GM13976 (cell line): ENCODE data around the gene GXYLT2.

ENCODE experiments used
- DNase-seq: peaks from one replicate; pipeline ENCODE4 v3.0.0; 2012; ENCODE audit warnings: low spot score
- CTCF ChIP-seq: IDR thresholded peaks from 2 replicates; pipeline ENCODE4 v1.5.1; 2012; ENCODE audit warnings: borderline replicate concordance, mild to moderate bottlenecking; ENCODE audit not compliant: insufficient read depth; ENCODE audit errors: extremely low read depth, missing control alignments, control extremely low read depth
- in situ Hi-C: fragments of 300-500 bp; cut with MboI; formaldehyde crosslinking; loops from one replicate; pipeline ENCODE4 v1.12.0; 2022; ENCODE audit warnings: low sequenced_read_pairs, mixed read lengths, inconsistent platforms; ENCODE audit not compliant: unreplicated experiment

Gene GXYLT2

GRCh38 chr3:72907131-72907711 is 19.4 kb downstream of the GXYLT2 start:
- no peak for TF ChIP-seq CTCF
- DNase-seq, result no peak
- in situ Hi-C loops, result no loop called here

GRCh38 chr3:72907731-72908620 is 20.1 kb downstream of the GXYLT2 start:
- no peak for DNase-seq
- no peak for TF ChIP-seq CTCF
- in situ Hi-C loops, result no loop called here

GRCh38 chr3:72909591-72909990 is 21.7 kb downstream of the GXYLT2 start:
- no peak for DNase-seq
- in situ Hi-C loops, result no loop called here

GRCh38 chr3:72912532-72912931 is 24.7 kb downstream of the GXYLT2 start:
- in situ Hi-C loops, result no loop called here
- no peak for TF ChIP-seq CTCF
- DNase-seq, result no peak

More at GRCh38 chr3:72909591-72909990, 21.7 kb downstream of the GXYLT2 start:
- no peak for TF ChIP-seq CTCF

- in situ Hi-C loops, result no loop called here
- DNase-seq, result no peak
- TF ChIP-seq CTCF, result no peak
These were observed 26.5 kb downstream of the GXYLT2 start for GRCh38 chr3:72914383-72914782.

- DNase-seq, result no peak
- in situ Hi-C loops, result no loop called here
- no peak for TF ChIP-seq CTCF
These were observed 28.4 kb downstream of the GXYLT2 start for GRCh38 chr3:72916250-72916649.
